ENCODE measurements around the gene WDR20.

- TF ChIP-seq CTCF (IDR thresholded peaks at IDR 0.05) (no peak), POLR2A (IDR thresholded peaks at IDR 0.05) (no peak)
Observed at GRCh38 chr14:102215071-102215470, 75.4 kb downstream of the WDR20 start.
